ENCODE data around the gene LRRTM1.

LRRTM1 gene, protein sequence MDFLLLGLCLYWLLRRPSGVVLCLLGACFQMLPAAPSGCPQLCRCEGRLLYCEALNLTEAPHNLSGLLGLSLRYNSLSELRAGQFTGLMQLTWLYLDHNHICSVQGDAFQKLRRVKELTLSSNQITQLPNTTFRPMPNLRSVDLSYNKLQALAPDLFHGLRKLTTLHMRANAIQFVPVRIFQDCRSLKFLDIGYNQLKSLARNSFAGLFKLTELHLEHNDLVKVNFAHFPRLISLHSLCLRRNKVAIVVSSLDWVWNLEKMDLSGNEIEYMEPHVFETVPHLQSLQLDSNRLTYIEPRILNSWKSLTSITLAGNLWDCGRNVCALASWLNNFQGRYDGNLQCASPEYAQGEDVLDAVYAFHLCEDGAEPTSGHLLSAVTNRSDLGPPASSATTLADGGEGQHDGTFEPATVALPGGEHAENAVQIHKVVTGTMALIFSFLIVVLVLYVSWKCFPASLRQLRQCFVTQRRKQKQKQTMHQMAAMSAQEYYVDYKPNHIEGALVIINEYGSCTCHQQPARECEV

GRCh38 chr2:80303909-80304837, at the start of gene LRRTM1:
TSS of gene LRRTM1 (minus strand) at chr2:80304752. CDS start at chr2:80303819, 933 bp downstream.
- no peak for DNase-seq (ENCODE audit: low read depth in 2 of 2)

- DNase-seq (ENCODE audit: low read depth in 2 of 2), result no peak
Observed at GRCh38 chr2:80351231-80351630, 46.7 kb upstream of the LRRTM1 start.

GRCh38 chr2:80348953-80349352, 44.4 kb upstream of the LRRTM1 start:
- DNase-seq (ENCODE audit: low read depth in 2 of 2), result no peak

DNA sequence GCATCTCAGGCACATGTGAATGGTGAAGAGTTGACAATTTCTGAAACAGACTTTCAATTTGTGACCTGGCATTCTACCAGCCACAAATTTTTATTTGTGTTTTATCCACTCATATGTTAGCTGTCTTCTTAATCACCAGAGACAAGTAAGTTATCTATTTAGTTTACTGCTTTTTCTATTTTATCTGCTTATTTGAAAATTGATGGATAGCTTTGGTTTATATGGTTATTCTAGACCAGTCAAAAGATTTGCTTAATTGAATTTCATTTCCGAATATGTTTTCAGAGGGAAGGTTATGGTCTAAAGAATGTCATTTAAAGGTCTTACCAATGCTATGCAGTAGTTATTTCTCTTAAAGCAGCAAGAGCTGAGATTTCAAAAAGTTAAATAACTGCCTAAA, 43.5 kb upstream of the LRRTM1 start:
- DNase-seq (ENCODE audit: low read depth in 2 of 2), result no peak

- no peak for DNase-seq (ENCODE audit: low read depth in 2 of 2)
Observed at GRCh38 chr2:80340022-80340421, 35.5 kb upstream of the LRRTM1 start.

- DNase-seq (ENCODE audit: low read depth in 2 of 2), result no peak
Observed at GRCh38 chr2:80338794-80339193, 34.2 kb upstream of the LRRTM1 start.

DNA sequence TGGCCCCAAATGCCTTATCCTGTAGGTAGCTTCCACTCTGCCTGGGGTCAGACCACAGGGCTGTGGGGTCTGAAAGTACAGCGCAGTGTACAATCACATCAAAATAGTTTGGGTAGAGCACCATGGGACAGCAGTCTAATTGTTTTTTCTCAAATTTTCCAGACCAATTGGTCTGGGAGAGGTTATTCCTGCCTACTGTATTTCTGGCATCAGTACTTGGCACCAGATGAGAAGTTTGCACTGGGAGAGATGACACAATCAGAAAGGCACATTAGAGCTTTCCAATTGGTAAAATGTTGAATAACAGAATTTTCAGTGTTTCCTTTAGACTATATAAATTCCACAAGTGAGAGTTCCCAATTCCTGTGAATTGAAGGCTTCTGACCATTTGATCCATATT, 30.9 kb upstream of the LRRTM1 start:
- DNase-seq (ENCODE audit: low read depth in 2 of 2), result no peak

DNA sequence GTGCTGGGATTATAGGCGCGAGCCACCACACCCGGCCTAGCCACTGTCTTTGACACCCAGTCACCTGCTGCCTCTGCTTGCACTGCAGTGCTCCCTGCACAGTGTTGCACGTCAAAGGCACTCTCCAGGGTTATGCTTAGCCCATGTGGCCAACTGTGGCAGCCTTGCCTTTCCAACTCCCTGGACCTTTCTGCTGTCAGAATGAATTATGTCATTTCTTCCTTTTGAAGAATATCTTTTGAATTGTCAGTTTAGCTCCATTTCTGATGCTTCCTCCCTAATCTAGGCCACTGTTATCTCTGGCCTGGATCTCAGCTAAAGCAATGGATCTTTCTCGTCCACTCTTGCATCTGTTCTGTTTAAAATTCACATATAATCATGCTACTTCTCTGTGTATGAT, 29.3 kb upstream of the LRRTM1 start:
- no peak for DNase-seq (ENCODE audit: low read depth in 2 of 2)

DNA sequence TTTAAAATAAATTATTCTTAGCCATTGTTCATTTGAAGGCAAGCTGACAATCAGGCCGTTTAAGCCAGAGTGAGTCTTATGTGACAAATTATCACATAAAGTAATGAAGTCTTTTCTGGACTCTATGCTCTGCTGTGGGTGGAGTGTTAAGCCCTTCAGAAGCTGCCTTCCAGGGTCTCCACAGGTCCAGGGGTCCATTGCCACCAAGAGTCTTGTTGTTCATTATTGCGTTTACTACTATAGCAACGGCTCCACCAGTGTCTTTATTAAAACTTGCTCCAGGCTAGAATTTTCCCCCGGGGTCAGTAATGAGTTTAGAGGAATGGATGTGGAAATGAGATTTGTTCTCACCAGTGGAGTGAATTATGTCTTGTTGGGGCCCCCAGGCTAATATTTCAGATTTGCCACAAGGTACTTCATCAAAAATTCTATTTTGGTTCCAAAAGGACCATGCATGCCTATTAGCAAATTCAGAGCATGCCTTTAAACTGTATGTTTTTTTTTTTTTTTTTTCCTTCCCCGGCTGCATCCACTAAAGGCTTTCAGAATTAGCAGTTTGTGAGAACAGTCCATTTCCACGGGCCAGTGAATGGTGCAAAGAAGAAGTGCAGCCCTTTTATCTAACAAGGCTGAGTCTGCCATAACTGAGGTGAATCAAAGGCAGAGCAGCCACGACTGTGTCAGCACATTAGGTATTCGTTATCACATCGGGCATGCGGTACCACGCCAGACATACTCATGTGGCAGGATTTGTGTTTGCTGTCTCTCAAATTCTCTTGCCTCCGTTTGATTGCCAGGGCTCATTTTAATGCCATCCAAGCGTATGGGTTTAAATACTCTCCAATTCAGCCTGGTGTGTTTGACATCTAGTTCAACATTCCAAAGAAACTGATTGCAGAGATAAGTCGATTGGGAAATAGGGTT, 26.2 kb upstream of the LRRTM1 start:
- DNase-seq (ENCODE audit: low read depth in 2 of 2), result no peak

- DNase-seq (ENCODE audit: low read depth in 2 of 2), result no peak
Observed at GRCh38 chr2:80329491-80329890, 24.9 kb upstream of the LRRTM1 start.

GRCh38 chr2:80328159-80328571, 23.6 kb upstream of the LRRTM1 start:
- DNase-seq (ENCODE audit: low read depth in 2 of 2), result no peak

GRCh38 chr2:80326861-80327260, 22.3 kb upstream of the LRRTM1 start:
- DNase-seq (ENCODE audit: low read depth in 2 of 2), result no peak

DNA sequence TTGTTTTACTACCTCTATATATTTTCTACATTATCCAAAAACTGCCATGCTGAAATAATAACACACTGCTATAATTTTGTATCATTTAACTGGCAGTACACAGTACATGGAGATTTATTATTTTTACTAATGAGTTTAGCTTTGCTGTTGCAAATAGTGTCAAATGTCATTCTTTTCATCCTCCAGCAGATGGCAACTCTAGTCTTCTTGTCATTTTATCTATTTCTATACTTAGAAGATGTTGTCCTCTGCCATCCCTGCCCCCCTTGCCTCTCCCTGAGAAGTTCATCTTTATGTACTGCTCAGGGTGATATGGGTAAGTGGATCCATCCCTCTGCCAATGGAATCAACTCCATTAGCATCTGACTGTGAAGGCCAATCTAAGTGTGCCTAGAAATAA, 21.7 kb upstream of the LRRTM1 start:
- no peak for DNase-seq (ENCODE audit: low read depth in 2 of 2)

- DNase-seq (ENCODE audit: low read depth in 2 of 2), result no peak
Observed at GRCh38 chr2:80324525-80324924, 20.0 kb upstream of the LRRTM1 start.

- no peak for DNase-seq (ENCODE audit: low read depth in 2 of 2)
Observed at GRCh38 chr2:80323610-80324009, 19.1 kb upstream of the LRRTM1 start.

DNA sequence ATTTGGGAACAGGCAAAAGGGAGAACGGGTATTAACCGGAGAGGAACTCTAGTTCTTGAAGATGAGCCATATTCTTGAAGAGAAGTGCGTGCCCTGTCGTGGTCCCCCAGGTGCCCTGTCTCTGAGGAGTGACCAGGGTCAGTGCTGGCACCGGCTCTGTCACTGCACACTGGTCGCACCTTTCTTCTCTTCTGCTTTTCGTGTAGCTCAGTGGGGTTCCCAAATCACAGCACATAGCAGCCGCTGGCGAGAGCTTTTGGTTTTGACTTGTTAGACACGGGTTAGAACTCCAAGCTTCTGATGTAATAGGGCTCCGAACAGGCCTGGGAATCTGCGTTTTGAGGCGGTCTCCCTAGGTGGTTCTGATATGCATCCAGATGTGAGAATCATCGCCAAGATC, 18.4 kb upstream of the LRRTM1 start:
- no peak for DNase-seq (ENCODE audit: low read depth in 2 of 2)

GRCh38 chr2:80322311-80322920, 17.9 kb upstream of the LRRTM1 start:
- DNase-seq (ENCODE audit: low read depth in 2 of 2), result no peak

DNA sequence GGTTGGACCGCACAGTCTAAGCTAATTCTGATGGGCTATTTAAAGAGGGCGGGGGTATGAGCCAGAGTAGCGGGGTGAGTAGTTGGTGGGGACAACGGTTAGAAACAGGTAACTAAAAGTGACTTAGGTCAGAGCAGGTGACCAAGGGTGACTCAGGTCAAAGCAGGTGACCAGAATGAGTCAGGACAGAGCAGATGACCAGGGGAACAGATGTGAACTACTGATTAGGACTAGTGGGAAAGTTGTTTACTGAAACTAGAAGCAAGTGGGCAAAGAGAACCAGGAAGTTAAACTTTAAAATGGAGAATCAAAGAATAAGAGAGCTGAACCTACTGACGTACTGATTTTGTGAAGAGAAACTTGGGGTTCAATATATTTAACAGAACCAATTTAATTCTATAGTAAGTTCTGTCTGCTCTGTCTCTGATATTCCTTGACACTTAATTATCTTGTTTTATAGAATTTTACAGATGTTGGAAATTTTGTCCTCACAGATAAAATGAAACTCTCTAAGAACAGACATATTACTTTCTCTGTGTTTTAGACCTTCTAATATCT, 7.8 kb upstream of the LRRTM1 start:
- no peak for DNase-seq (ENCODE audit: low read depth in 2 of 2)

DNA sequence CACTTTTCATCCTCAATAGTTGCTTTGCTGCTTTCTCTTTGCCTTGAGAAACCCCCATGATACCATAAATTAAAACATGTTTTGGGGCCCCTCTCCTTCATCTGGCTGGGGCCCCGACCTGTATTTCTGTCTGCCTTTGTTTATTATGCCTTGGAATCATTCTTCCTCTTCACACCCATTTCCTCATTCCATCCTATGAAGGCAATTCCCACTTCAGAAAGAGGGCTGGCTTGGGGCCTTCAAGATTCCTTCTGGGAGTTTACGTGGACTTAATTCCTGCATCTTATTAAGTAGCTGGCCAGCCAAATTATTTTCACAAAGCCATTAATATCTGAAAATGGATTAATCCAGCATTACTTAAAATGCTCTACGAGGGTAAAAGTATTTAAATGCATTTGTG, 6.8 kb upstream of the LRRTM1 start:
- DNase-seq (ENCODE audit: low read depth in 2 of 2), result no peak

DNA sequence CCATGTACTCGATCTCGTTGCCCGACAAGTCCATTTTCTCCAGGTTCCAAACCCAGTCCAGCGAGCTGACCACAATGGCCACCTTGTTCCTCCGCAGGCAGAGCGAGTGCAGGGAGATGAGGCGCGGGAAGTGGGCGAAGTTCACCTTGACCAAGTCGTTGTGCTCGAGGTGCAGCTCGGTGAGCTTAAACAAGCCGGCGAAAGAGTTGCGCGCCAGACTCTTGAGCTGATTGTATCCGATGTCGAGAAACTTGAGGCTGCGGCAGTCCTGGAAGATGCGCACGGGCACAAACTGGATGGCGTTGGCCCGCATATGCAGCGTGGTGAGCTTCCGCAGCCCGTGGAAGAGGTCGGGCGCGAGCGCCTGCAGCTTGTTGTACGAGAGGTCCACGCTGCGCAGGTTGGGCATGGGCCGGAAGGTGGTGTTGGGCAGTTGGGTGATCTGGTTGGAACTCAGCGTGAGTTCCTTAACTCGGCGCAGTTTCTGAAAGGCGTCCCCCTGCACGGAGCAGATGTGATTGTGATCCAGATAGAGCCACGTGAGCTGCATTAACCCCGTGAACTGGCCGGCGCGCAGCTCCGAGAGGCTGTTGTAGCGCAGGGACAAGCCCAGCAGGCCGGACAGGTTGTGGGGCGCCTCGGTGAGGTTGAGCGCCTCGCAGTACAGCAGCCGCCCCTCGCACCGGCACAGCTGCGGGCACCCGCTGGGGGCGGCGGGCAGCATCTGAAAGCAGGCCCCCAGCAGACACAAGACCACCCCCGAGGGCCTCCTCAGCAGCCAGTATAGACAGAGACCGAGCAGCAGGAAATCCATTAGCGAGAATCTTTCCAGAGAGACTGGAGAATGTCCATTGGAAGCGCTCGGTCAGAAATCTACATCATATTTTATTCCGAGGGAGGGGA, 1.3 kb downstream of the LRRTM1 start:
- DNase-seq (ENCODE audit: low read depth in 2 of 2), result no peak
